ENCODE data around the gene SATL1.

GRCh38 chrX:85139422-85139821 lies 104.2 kb downstream of the SATL1 start:
- TF ChIP-seq, protein P1, sequence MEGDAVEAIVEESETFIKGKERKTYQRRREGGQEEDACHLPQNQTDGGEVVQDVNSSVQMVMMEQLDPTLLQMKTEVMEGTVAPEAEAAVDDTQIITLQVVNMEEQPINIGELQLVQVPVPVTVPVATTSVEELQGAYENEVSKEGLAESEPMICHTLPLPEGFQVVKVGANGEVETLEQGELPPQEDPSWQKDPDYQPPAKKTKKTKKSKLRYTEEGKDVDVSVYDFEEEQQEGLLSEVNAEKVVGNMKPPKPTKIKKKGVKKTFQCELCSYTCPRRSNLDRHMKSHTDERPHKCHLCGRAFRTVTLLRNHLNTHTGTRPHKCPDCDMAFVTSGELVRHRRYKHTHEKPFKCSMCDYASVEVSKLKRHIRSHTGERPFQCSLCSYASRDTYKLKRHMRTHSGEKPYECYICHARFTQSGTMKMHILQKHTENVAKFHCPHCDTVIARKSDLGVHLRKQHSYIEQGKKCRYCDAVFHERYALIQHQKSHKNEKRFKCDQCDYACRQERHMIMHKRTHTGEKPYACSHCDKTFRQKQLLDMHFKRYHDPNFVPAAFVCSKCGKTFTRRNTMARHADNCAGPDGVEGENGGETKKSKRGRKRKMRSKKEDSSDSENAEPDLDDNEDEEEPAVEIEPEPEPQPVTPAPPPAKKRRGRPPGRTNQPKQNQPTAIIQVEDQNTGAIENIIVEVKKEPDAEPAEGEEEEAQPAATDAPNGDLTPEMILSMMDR (IDR thresholded peaks at IDR 0.05): no peak
- no peak for TF ChIP-seq POLR2A (IDR thresholded peaks at IDR 0.05)
